Cardiac septum (tissue), 1 donor: ENCODE results near the gene SETD7. TPM values are rescaled to one million over a fixed set of nuclear protein-coding genes. Genes with fewer than 3 reads are reported as not detected.

Experiments used
- DNase-seq: peaks from one replicate; pipeline ENCODE4 v3.0.0-alpha.2; 2020; ENCODE audit warnings: low spot score
- intact Hi-C: fragments of 100-400 bp; cut with DNase I; formaldehyde crosslinking; loops from one replicate; pipeline ENCODE4 v1.14.0; 2022
- total RNA-seq: library from RNA; stranded (reverse); fragmentation: NEBNext Ultra II Directional; extraction: Animal tissue kit (Norgen Biotek cat#: 25700); gene quantifications from one replicate; pipeline ENCODE4 v1.2.1, GENCODE V29; 2021
- donor health status: DM: no; HTN: no; CAD: no.

Gene SETD7
- total RNA-seq, 1 donor from 2014 or later = 58.6 TPM

GRCh38 chr4:139523076-139523475, 32.9 kb downstream of the SETD7 start:
- intact Hi-C loops = no loop called here
- DNase-seq = no peak

- DNase-seq = no peak
- intact Hi-C loops = no loop called here
These were observed 33.6 kb downstream of the SETD7 start for GRCh38 chr4:139522457-139522856.

GRCh38 chr4:139521754-139522401, 34.1 kb downstream of the SETD7 start:
- intact Hi-C loops = no loop called here
- DNase-seq = no peak

- DNase-seq = no peak
- intact Hi-C loops = no loop called here
These were observed 40.5 kb downstream of the SETD7 start for GRCh38 chr4:139515531-139515958.

- DNase-seq = no peak
- intact Hi-C loops = no loop called here
These were observed 41.5 kb downstream of the SETD7 start for GRCh38 chr4:139514382-139515059.

- DNase-seq = no peak
- intact Hi-C loops = no loop called here
These were observed 44.7 kb downstream of the SETD7 start for GRCh38 chr4:139511320-139511719.

- intact Hi-C loops = loop anchor here (10.0 kb wide), 1 partner anchor 95 kb away; no protein-coding TSS in a partner anchor
- no peak for DNase-seq
These were observed 46.1 kb downstream of the SETD7 start for GRCh38 chr4:139509727-139510410.

GRCh38 chr4:139508581-139509237, 47.3 kb downstream of the SETD7 start:
- no peak for DNase-seq
- intact Hi-C loops = loop anchor here (10.0 kb wide), 1 partner anchor 94 kb away; no protein-coding TSS in a partner anchor

GRCh38 chr4:139506774-139507173, 49.2 kb downstream of the SETD7 start:
- no peak for DNase-seq
- intact Hi-C loops = loop anchor here (10.0 kb wide), 1 partner anchor 92 kb away; no protein-coding TSS in a partner anchor

GRCh38 chr4:139503622-139504166, 52.3 kb downstream of the SETD7 start:
- no peak for DNase-seq
- intact Hi-C loops = loop anchor here (10.0 kb wide), 1 partner anchor 89 kb away; no protein-coding TSS in a partner anchor

- DNase-seq = no peak
- intact Hi-C loops = loop anchor here (10.0 kb wide), 1 partner anchor 87 kb away; no protein-coding TSS in a partner anchor
These were observed 53.8 kb downstream of the SETD7 start for GRCh38 chr4:139501927-139502899.

GRCh38 chr4:139501527-139501926, 54.5 kb downstream of the SETD7 start:
- DNase-seq = no peak
- intact Hi-C loops = loop anchor here (10.0 kb wide), 1 partner anchor 87 kb away; no protein-coding TSS in a partner anchor

- intact Hi-C loops = loop anchor here (10.0 kb wide), 1 partner anchor 86 kb away; no protein-coding TSS in a partner anchor
These were observed 54.9 kb downstream of the SETD7 start for GRCh38 chr4:139501117-139501516.

GRCh38 chr4:139499186-139499585, 56.8 kb downstream of the SETD7 start:
- no peak for DNase-seq
- intact Hi-C loops = loop anchor here (5.0 kb wide), 2 partner anchors 133 to 153 kb away; no protein-coding TSS in a partner anchor

More at GRCh38 chr4:139501117-139501516, 54.9 kb downstream of the SETD7 start:
- no peak for DNase-seq

GRCh38 chr4:139493176-139493575, 62.8 kb downstream of the SETD7 start:
- intact Hi-C loops = no loop called here
- DNase-seq = no peak

GRCh38 chr4:139492429-139492828, 63.6 kb downstream of the SETD7 start:
- no peak for DNase-seq
- intact Hi-C loops = no loop called here

- intact Hi-C loops = no loop called here
- DNase-seq = no peak
These were observed 66.4 kb downstream of the SETD7 start for GRCh38 chr4:139489638-139490037.

- intact Hi-C loops = no loop called here
- DNase-seq = no peak
These were observed 67.6 kb downstream of the SETD7 start for GRCh38 chr4:139488442-139488841.
